NOMO-1 treated with dmso at 0.1 percent for 144 hours (cell line): ENCODE measurements around the gene AMDHD1.

Source experiments
- DNase-seq: peaks from one replicate; lab custom pipeline; 2025; ENCODE audit not compliant: unreplicated experiment; lab: John Stamatoyannopoulos, UW

The AMDHD1 gene

DNA sequence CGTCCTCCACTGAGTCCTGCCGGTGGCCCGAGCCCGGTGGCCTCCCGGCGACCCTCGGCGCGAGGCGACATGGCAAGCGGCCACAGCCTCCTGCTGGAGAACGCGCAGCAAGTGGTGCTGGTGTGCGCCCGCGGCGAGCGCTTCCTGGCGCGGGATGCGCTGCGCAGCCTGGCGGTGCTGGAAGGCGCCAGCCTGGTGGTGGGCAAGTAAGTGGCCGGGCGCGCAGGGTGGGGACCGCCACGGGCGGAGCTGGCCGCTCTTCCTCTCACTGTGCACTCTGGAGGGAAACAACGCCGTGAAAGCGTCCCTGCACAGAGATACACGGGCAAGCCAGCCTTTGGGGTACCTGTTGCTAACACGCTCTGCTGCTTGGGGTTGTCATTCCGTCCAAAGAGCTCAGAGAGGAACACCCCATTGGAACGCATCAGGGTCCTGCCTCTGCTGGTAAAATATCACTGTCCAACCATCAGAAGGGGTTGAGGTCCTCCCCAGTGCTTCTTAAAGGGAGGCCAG lies at the start of gene AMDHD1:
AMDHD1 (plus strand) TSS at position 2 of the 513 bp plus-strand sequence; CDS start at position 70, 68 bp downstream.
- DNase-seq: peak; percentile 34

GRCh38 chr12:95896846-95897245 lies 46.3 kb upstream of the AMDHD1 start:
- no peak for DNase-seq

- DNase-seq: no peak
These were observed 45.0 kb upstream of the AMDHD1 start for GRCh38 chr12:95898081-95898480.

DNA sequence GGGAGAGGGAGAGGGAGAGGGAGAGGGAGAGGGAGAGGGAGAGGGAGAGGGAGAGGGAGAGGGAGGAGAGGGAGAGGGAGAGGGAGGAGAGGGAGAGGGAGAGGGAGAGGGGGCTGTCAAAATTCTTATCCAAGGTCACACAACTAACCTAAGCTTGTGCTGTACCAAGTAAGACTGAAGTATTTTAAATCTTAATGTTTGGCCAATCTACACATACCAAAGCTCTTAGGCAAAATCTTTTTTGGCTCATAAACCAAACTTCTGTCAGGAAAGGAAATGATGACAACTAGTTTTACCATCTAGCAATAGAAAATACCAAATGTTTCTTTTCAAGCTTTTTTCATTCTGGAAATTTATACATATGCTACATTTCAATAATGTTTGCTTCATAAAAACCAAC lies 34.6 kb upstream of the AMDHD1 start:
- DNase-seq: no peak

- DNase-seq: no peak
These were observed 33.3 kb upstream of the AMDHD1 start for GRCh38 chr12:95909871-95910270.

GRCh38 chr12:95918194-95918993 lies 24.7 kb upstream of the AMDHD1 start:
- DNase-seq: peak; percentile 36

DNA sequence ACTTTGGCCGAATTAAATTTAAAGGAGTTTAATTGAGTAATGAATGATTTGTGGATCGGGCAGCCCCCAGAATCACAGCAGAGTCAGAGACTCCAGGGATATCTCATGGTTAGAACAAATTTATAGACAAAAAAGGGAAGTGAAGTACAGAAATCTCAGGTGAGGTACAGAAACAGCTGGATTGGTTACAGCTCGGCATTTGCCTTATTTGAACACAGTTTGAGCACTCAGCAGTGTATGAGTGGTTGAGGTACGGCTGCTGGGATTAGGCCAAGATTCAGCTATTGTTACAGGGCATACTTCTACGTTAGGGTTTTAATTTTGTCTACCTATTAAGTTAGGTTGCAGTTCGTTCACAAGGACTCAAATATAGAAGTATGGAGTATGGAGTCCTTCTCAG lies 24.0 kb upstream of the AMDHD1 start:
- no peak for DNase-seq

- DNase-seq: no peak
These were observed 20.9 kb upstream of the AMDHD1 start for GRCh38 chr12:95922231-95922630.

- no peak for DNase-seq
These were observed 2.6 kb upstream of the AMDHD1 start for GRCh38 chr12:95940514-95940913.

DNA sequence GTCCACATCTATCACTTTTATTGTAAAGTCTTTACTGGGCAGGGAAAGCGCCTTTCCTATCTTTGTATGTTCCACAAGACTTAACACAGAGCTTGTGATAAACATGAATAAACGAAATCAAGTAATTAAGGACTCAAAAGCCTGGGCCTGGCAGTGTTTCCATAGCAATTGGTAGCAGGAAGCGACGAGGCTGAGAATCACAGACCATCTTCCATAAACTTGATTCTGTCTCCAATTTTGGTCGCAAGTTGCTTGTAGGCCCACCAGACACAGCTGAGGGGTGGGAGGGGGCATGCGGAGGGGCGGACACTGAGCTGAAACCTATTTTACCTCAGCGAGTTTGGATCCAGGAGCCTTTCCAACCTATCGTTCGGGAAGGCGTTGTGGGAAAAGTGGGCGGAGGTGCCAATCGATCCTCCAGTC lies 1.0 kb upstream of the AMDHD1 start:
- no peak for DNase-seq

DNA sequence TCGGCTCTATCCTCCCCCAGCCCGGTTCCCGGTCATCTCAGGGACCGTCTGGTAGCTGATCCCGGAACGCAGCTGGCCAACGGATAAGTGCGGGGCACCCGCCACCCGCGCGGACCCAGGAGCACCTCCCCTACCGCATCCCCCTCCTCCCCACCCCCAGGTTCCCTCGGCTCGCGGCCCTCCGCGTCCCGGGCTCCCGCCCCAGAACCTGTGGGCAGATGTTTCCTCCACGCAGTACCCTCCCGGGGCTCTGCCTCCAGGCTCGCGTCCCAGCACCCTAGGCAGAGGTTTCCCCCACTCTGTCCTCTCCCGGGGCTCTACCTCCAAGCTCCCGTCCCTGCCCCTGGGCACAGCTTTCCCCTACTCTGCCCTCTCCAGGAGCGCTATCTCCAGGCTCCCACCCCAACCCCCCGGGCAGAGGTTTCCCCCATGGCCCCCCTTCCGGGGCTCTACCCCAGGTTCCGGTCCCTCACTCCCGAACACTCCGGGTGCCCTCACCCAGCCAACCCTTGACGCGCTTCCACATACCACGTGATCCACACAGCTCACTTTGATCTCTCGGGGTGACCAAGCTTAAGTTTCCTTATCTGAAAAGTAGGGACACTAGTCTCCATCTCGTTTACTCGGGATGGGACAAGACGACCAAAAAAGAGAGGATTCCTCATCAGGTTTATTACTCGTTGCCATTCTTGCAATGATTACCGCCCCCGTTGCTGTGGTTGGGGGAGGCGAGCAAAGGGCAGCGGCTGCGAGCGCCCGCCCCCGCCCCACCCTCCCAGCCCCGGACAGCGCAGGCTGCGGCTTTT lies 404 bp upstream of the AMDHD1 start, which contains the start of gene CCDC38:
CCDC38 (minus strand) TSS at position 91 of the 806 bp plus-strand sequence. CDS start 6,105 bp downstream, outside the sequence.
- peak; percentile 61 for DNase-seq

- no peak for DNase-seq
These were observed 1.1 kb downstream of the AMDHD1 start for GRCh38 chr12:95944108-95944704.

GRCh38 chr12:95949477-95950206 lies 6.5 kb downstream of the AMDHD1 start:
- no peak for DNase-seq

DNA sequence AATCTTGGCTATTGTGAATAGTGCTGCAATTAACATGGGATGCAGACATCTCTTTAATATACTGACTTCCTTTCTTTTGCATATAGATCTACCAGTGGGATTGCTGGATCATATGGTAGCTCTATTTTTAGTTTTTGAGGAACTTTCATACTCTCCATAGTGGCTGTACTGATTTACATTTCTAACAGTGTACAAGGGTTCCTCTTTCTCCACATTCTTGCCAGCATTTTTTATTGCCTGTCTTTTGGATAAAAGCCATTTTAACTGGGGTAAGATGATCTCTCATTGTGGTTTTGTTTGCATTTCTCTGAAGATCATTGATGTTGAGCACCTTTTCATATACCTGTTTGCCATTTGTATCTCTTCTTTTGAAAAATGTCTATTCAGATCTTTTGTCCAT lies 8.4 kb downstream of the AMDHD1 start:
- no peak for DNase-seq

- DNase-seq: no peak
These were observed 9.9 kb downstream of the AMDHD1 start for GRCh38 chr12:95953000-95953399.

- DNase-seq: no peak
These were observed 12.5 kb downstream of the AMDHD1 start for GRCh38 chr12:95955549-95956159.

DNA sequence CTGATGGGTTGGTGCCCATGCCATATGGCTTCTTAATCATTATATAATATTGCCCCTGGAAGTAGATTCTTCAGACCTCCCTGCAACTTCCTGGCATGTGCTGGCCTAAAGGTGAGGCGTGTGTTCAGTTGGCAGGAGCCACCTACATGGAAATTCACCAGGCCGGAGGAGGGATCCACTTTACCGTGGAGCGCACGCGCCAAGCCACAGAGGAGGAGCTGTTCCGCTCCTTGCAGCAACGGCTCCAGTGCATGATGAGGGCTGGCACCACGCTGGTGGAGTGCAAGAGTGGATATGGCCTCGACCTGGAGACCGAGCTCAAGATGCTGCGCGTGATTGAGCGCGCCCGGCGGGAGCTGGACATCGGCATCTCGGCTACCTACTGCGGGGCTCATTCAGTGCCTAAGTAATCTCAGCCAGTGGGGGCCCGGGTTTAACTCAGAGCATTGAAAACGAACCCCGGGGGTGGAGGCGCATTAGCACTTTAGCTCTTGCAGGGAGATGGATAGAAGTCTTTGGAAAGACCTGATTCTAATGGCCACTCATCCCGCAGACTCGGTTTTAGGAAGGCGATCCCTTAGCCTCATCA lies 13.5 kb downstream of the AMDHD1 start:
- no peak for DNase-seq

- no peak for DNase-seq
These were observed 16.0 kb downstream of the AMDHD1 start for GRCh38 chr12:95959107-95959506.

- DNase-seq: no peak
These were observed 17.1 kb downstream of the AMDHD1 start for GRCh38 chr12:95960241-95960640.

- no peak for DNase-seq
These were observed 19.1 kb downstream of the AMDHD1 start for GRCh38 chr12:95962222-95962621.
